CD14-positive monocyte (primary cell): ENCODE measurements around the gene KHDRBS2. TPM values are rescaled to one million over a fixed set of nuclear protein-coding genes. Genes with fewer than 3 reads are reported as not detected.

ENCODE experiments used
- DNase-seq, 3 donors: peaks; one replicate each; pipeline ENCODE4 v3.0.0-alpha.2; 2011 to 2022
- H2AFZ ChIP-seq: 2 replicates; pipeline ENCODE4 v1.6.0; 2012; ENCODE audit warnings: mild to moderate bottlenecking, low read depth, low read length, inconsistent platforms; ENCODE audit not compliant: insufficient read depth, poor library complexity, severe bottlenecking
- H3K27ac ChIP-seq, 2 donors: 1 replicate in 1 of 2; 2 replicates in 1 of 2; pipeline ENCODE4 v1.5.1; 2012 to 2013; ENCODE audit warnings: low read length in 2 of 2, control low read depth in 1 of 2, inconsistent platforms in 1 of 2, low read depth in 1 of 2, mild to moderate bottlenecking in 1 of 2
- H3K27me3 ChIP-seq, 2 donors: one replicate each; pipeline versions ENCODE4 v1.6.0 to v1.6.1; 2011 to 2013; ENCODE audit warnings: low read length in 2 of 2; ENCODE audit not compliant: control insufficient read depth in 2 of 2, insufficient read depth in 2 of 2
- H3K36me3 ChIP-seq, 2 donors: replicated peaks in 1 of 2; 1 replicate in 1 of 2; 2 replicates in 1 of 2; pipeline versions ENCODE4 v1.5.1 to v1.6.1; 2012 to 2013; ENCODE audit warnings: low read length in 2 of 2, control low read depth in 1 of 2, inconsistent platforms in 1 of 2, mild to moderate bottlenecking in 1 of 2; ENCODE audit not compliant: insufficient read depth in 2 of 2, control insufficient read depth in 1 of 2
- H3K4me1 ChIP-seq, 2 donors: 1 replicate in 1 of 2; 2 replicates in 1 of 2; pipeline versions ENCODE4 v1.5.1 to v1.6.1; 2012 to 2013; ENCODE audit warnings: low read length in 2 of 2, control low read depth in 1 of 2, inconsistent platforms in 1 of 2, mild to moderate bottlenecking in 1 of 2, moderate library complexity in 1 of 2; ENCODE audit not compliant: insufficient read depth in 2 of 2, control insufficient read depth in 1 of 2
- H3K4me2 ChIP-seq: replicated peaks from 2 replicates; pipeline ENCODE3; 2012; ENCODE audit warnings: low read length, moderate library complexity, mild to moderate bottlenecking; ENCODE audit not compliant: poor library complexity, severe bottlenecking; ENCODE audit errors: extremely low read depth
- H3K4me3 ChIP-seq, 3 experiments: fragments of 200-600 bp in 1 of 3; sonication (generic) in 1 of 3; replicated peaks in 1 of 3; 1 replicate in 2 of 3; 2 replicates in 1 of 3; pipeline ENCODE4 v1.5.1; 2011 to 2013; ENCODE audit warnings: low read length in 3 of 3, mild to moderate bottlenecking in 3 of 3, control low read depth in 2 of 3, low read depth in 2 of 3, inconsistent platforms in 1 of 3, moderate library complexity in 1 of 3
- H3K79me2 ChIP-seq: 2 replicates; pipeline ENCODE4 v1.6.0; 2012; ENCODE audit warnings: mild to moderate bottlenecking, control low read depth, inconsistent platforms, low read length, moderate library complexity; ENCODE audit not compliant: insufficient read depth
- H3K9ac ChIP-seq: 2 replicates; pipeline ENCODE4 v1.6.0; 2017; ENCODE audit warnings: low read length, mild to moderate bottlenecking; ENCODE audit not compliant: insufficient read depth, poor library complexity, severe bottlenecking
- H3K9me3 ChIP-seq, 2 donors: replicated peaks in 1 of 2; 1 replicate in 1 of 2; 2 replicates in 1 of 2; pipeline versions ENCODE4 v1.5.1 to v1.6.1; 2012 to 2013; ENCODE audit warnings: low read length in 2 of 2, control low read depth in 1 of 2; ENCODE audit not compliant: control insufficient read depth in 1 of 2, insufficient read depth in 1 of 2
- H4K20me1 ChIP-seq: 2 replicates; pipeline ENCODE4 v1.6.0; 2012; ENCODE audit warnings: mild to moderate bottlenecking, low read length, control low read depth, moderate library complexity; ENCODE audit not compliant: insufficient read depth
- H3K27ac Mint-ChIP-seq, 7 donors: one replicate each; pipeline ENCODE4 v1.8.0; 2020; ENCODE audit warnings: mild to moderate bottlenecking in 7 of 7, mixed read lengths in 7 of 7, moderate library complexity in 6 of 7, inconsistent platforms in 2 of 7
- H3K27me3 Mint-ChIP-seq, 3 donors: one replicate each; pipeline ENCODE4 v1.8.0; 2021 to 2022; ENCODE audit warnings: low read depth in 3 of 3, mild to moderate bottlenecking in 3 of 3, mixed read lengths in 3 of 3, moderate library complexity in 3 of 3, inconsistent platforms in 1 of 3
- H3K36me3 Mint-ChIP-seq, 2 donors: one replicate each; pipeline ENCODE4 v1.8.0; 2020; ENCODE audit warnings: mixed read lengths in 2 of 2, inconsistent platforms in 1 of 2, mild to moderate bottlenecking in 1 of 2
- H3K4me1 Mint-ChIP-seq: one replicate; pipeline ENCODE4 v1.8.0; 2020; ENCODE audit warnings: mild to moderate bottlenecking, mixed read lengths
- H3K4me3 Mint-ChIP-seq, 2 donors: one replicate each; pipeline ENCODE4 v1.8.0; 2020; ENCODE audit warnings: mild to moderate bottlenecking in 2 of 2, mixed read lengths in 2 of 2, moderate library complexity in 1 of 2
- H3K9me3 Mint-ChIP-seq, 7 donors: one replicate each; pipeline ENCODE4 v1.8.0; 2020 to 2022; ENCODE audit warnings: mixed read lengths in 7 of 7, mild to moderate bottlenecking in 6 of 7, moderate library complexity in 6 of 7, inconsistent platforms in 2 of 7
- WGBS: methylation state at CpG from one replicate; pipeline ENCODE4 v1.1.5; 2013; ENCODE audit warnings: missing lambda C conversion rate; ENCODE audit not compliant: insufficient coverage; 5-methylcytosine and 5-hydroxymethylcytosine counted together
- intact Hi-C, 2 donors: fragments of 100-400 bp; cut with micrococcal nuclease; formaldehyde crosslinking; loops; one replicate each; pipeline versions ENCODE4 v1.15.0 to v1.15.1; 2023
- polyA plus RNA-seq, 3 donors: library from polyadenylated mRNA; depleted of rRNA in 1 of 3; unstranded in 2 of 3; stranded (reverse) in 1 of 3; fragments of 300-500 nt in 2 of 3; fragments of >200 nt in 1 of 3; fragmentation: Illumina TruSeq in 2 of 3; gene quantifications; 1 replicate in 2 of 3; 2 replicates in 1 of 3; pipeline ENCODE4 v1.2.3, GENCODE V29; 2012 to 2021
- TF ChIP-seq, protein P1 (sequence below): fragments of 200-600 bp; IDR thresholded peaks from one replicate; pipeline ENCODE4 v1.8.0; 2022; ENCODE audit warnings: antibody characterized with exemption, mild to moderate bottlenecking

KHDRBS2 gene
- polyA plus RNA-seq, 3 donors, result 0.09 to 0.57 (median 0.14) TPM

DNA sequence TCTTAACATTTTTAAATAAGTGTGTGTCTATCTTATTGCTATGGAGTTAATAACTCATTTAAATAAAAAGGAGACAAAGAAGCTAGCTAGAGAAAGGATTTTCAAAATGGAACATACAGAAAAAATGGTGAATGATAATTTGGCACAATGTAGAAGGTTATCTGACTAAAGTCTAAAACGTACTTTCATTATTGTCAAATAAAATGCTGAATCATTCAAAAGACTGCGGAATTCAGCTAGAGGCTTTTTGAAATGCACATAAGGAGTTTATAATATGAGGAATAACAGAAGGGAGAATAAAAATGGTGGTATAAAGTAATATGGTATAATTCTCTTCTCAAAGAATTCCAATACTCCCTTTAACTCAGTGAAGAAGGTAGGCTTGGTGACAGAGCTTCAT, 597.9 kb downstream of the KHDRBS2 start:
- Mint-ChIP-seq H3K4me3 (no peak overlapping the region), H3K36me3 (no peaks in the 10 kb centered on the region), H3K9me3 (peaks cover 0 to 3% (median 2%) of the 10 kb centered on the region in 7 donors), H3K4me1 (no peaks in the 10 kb centered on the region), H3K27ac (no peak overlapping the region), H3K27me3 (peaks cover 0 to 2% (median 0%) of the 10 kb centered on the region in 3 donors)
- no peak for DNase-seq
- no peak overlapping the region for H3K9ac ChIP-seq
- TF ChIP-seq, protein P1, sequence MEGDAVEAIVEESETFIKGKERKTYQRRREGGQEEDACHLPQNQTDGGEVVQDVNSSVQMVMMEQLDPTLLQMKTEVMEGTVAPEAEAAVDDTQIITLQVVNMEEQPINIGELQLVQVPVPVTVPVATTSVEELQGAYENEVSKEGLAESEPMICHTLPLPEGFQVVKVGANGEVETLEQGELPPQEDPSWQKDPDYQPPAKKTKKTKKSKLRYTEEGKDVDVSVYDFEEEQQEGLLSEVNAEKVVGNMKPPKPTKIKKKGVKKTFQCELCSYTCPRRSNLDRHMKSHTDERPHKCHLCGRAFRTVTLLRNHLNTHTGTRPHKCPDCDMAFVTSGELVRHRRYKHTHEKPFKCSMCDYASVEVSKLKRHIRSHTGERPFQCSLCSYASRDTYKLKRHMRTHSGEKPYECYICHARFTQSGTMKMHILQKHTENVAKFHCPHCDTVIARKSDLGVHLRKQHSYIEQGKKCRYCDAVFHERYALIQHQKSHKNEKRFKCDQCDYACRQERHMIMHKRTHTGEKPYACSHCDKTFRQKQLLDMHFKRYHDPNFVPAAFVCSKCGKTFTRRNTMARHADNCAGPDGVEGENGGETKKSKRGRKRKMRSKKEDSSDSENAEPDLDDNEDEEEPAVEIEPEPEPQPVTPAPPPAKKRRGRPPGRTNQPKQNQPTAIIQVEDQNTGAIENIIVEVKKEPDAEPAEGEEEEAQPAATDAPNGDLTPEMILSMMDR, result no peak
- intact Hi-C loops, result no loop called here
- no peak overlapping the region for H3K4me2 ChIP-seq
- H3K27ac ChIP-seq, result no peak overlapping the region
- no peaks in the 10 kb centered on the region for H3K36me3 ChIP-seq
- H4K20me1 ChIP-seq, result no peaks in the 10 kb centered on the region
- H3K4me1 ChIP-seq, result no peaks in the 10 kb centered on the region
- peaks cover 0 to 7% of the 10 kb centered on the region in 2 donors for H3K9me3 ChIP-seq
- H3K79me2 ChIP-seq, result no peaks in the 10 kb centered on the region
- H3K27me3 ChIP-seq, result no peaks in the 10 kb centered on the region
- no peak overlapping the region for H3K4me3 ChIP-seq
- WGBS, result no CpG with 5 or more reads among the region's 2 CpGs
- no peak overlapping the region for H2AFZ ChIP-seq

DNA sequence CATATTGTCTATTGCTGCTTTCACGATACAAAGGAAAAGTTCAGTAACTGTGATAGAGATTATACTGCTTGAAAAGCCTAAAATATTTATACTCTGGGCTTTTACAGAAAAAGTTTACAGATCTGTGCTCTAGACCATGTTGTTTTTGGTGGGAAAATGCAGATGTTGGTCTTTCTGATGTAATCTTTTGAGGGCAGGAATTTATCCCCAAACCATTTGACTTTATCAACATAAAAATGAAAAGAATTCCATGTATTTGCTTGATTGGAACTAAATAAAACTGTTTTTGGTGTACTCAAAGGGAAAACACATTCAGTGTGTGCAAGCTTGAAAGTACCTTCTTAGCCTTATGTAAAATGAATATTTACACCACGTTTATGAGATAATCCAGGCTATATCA, 603.5 kb downstream of the KHDRBS2 start:
- no peaks in the 10 kb centered on the region for H3K36me3 ChIP-seq
- Mint-ChIP-seq H3K27me3 (peaks cover 0 to 1% (median 0%) of the 10 kb centered on the region in 3 donors), H3K27ac (no peak overlapping the region), H3K4me1 (no peaks in the 10 kb centered on the region), H3K9me3 (peaks cover 0 to 11% (median 3%) of the 10 kb centered on the region in 7 donors), H3K36me3 (no peaks in the 10 kb centered on the region), H3K4me3 (no peak overlapping the region)
- no peaks in the 10 kb centered on the region for H4K20me1 ChIP-seq
- no peak overlapping the region for H3K4me2 ChIP-seq
- peaks cover 0 to 10% of the 10 kb centered on the region in 2 donors for H3K9me3 ChIP-seq
- no CpG with 5 or more reads among the region's 2 CpGs for WGBS
- no peak overlapping the region for H3K9ac ChIP-seq
- no peaks in the 10 kb centered on the region for H3K4me1 ChIP-seq
- TF ChIP-seq, protein P1, result no peak
- no peak overlapping the region for H3K4me3 ChIP-seq
- H3K27ac ChIP-seq, result no peak overlapping the region
- H3K79me2 ChIP-seq, result no peaks in the 10 kb centered on the region
- no peaks in the 10 kb centered on the region for H3K27me3 ChIP-seq
- no peak for DNase-seq
- intact Hi-C loops, result no loop called here
- H2AFZ ChIP-seq, result no peak overlapping the region
